ENCODE results near the gene WWOX.
A peak's percentile ranks its signal among the peaks of the same experiment; 100 is the strongest.

WWOX gene

DNA sequence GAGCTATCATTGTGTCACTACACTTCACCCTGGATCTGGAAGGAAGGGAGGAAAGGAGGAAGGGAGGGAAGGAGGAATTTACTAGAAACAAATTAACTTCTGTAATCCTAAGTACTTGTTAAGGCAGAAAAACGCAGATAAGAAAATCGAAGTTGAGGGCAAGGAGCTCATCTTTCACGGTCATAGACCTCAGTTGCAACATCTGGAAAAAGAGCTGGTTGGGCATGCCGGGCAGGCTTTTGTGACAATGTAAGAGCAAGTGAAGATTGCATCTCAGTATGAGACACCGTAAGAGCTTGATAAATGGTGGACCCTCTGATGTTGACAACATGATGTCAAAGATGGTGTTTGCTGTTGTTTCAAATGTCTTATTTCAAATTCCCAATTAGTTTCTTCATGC lies 779.6 kb downstream of the WWOX start:
- no peak overlapping the region for H3K4me3 ChIP-seq (ENCODE audit: low read depth, low read length)
- no peak for TF ChIP-seq MYC (IDR thresholded peaks at IDR 0.05; ENCODE audit: low read depth, low read length)
- TF ChIP-seq POLR2A (IDR thresholded peaks at IDR 0.05; ENCODE audit: extremely low read depth, insufficient read length) = no peak
- TF ChIP-seq CTCF (IDR thresholded peaks at IDR 0.05; ENCODE audit: low read depth, low read length) = no peak
- TF ChIP-seq MAX (IDR thresholded peaks at IDR 0.05; ENCODE audit: low read depth, low read length) = no peak
- peak; percentile 55 for DNase-seq (ENCODE audit: low read depth)

- no peak overlapping the region for H3K4me3 ChIP-seq (ENCODE audit: low read depth, low read length)
- DNase-seq (ENCODE audit: low read depth) = no peak
- TF ChIP-seq MAX (IDR thresholded peaks at IDR 0.05; ENCODE audit: low read depth, low read length) = no peak
- no peak for TF ChIP-seq MYC (IDR thresholded peaks at IDR 0.05; ENCODE audit: low read depth, low read length)
- no peak for TF ChIP-seq POLR2A (IDR thresholded peaks at IDR 0.05; ENCODE audit: extremely low read depth, insufficient read length)
- TF ChIP-seq CTCF (IDR thresholded peaks at IDR 0.05; ENCODE audit: low read depth, low read length) = no peak
These were observed 782.7 kb downstream of the WWOX start for GRCh38 chr16:78882150-78882549.

DNA sequence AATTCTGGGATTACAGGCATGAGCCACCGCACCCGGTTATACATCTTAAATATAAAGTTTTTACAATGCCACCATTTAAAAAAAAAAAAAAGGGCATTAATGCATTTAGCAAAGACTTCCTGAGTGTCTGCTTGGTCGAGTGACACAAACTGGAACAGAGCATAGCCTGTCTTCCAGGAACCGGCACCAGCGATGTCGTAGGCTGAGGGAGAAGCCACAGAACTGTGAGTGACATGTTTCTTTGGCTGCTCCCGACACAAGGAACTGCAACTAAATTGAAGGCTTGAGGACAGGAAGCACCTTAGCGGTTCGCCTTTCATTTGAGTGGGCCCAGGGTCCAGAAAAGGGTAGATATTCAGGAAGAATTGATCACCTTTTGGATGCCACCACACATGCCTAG lies 783.3 kb downstream of the WWOX start:
- H3K4me3 ChIP-seq (ENCODE audit: low read depth, low read length) = no peak overlapping the region
- no peak for DNase-seq (ENCODE audit: low read depth)
- TF ChIP-seq POLR2A (IDR thresholded peaks at IDR 0.05; ENCODE audit: extremely low read depth, insufficient read length) (no peak), MYC (IDR thresholded peaks at IDR 0.05; ENCODE audit: low read depth, low read length) (no peak), CTCF (IDR thresholded peaks at IDR 0.05; ENCODE audit: low read depth, low read length) (no peak), MAX (IDR thresholded peaks at IDR 0.05; ENCODE audit: low read depth, low read length) (no peak)

- TF ChIP-seq POLR2A (IDR thresholded peaks at IDR 0.05; ENCODE audit: extremely low read depth, insufficient read length) = no peak
- no peak for TF ChIP-seq MYC (IDR thresholded peaks at IDR 0.05; ENCODE audit: low read depth, low read length)
- TF ChIP-seq CTCF (IDR thresholded peaks at IDR 0.05; ENCODE audit: low read depth, low read length) = no peak
- no peak for TF ChIP-seq MAX (IDR thresholded peaks at IDR 0.05; ENCODE audit: low read depth, low read length)
- H3K4me3 ChIP-seq (ENCODE audit: low read depth, low read length) = no peak overlapping the region
- no peak for DNase-seq (ENCODE audit: low read depth)
These were observed 784.8 kb downstream of the WWOX start for GRCh38 chr16:78884204-78884603.

- no peak overlapping the region for H3K4me3 ChIP-seq (ENCODE audit: low read depth, low read length)
- TF ChIP-seq POLR2A (IDR thresholded peaks at IDR 0.05; ENCODE audit: extremely low read depth, insufficient read length) (no peak), CTCF (IDR thresholded peaks at IDR 0.05; ENCODE audit: low read depth, low read length) (no peak), MAX (IDR thresholded peaks at IDR 0.05; ENCODE audit: low read depth, low read length) (no peak), MYC (IDR thresholded peaks at IDR 0.05; ENCODE audit: low read depth, low read length) (no peak)
These were observed 789.9 kb downstream of the WWOX start for GRCh38 chr16:78889346-78889745.

More at GRCh38 chr16:78889346-78889745, 789.9 kb downstream of the WWOX start:
- DNase-seq (ENCODE audit: low read depth) = no peak

Data from NB4 (cell line).